ENCODE measurements around the gene PTPN14.

Gene PTPN14

DNA sequence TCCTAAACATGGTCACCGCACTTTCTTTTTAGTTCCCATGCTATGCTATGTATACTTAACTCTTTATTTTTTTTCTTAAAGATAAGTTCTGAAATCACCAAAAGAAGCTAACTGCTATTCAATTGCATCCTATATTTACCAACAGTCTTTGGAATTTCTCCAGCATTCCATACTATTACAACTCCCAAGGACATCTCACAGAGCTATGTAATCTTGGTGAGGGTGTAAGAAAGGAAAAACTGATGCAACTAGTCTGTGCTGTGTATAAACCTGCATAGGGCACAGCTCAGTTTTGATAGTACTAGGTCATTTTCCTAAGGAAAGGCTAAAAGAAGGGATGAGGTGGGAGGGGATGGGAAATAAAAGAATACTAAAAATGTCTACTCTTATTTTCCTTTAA lies 78.0 kb downstream of the PTPN14 start:
- Mint-ChIP-seq H3K27me3 (ENCODE audit: low read depth) (peaks cover 32% of the 10 kb centered on the region), H3K4me1 (ENCODE audit: low read depth) (no peaks in the 10 kb centered on the region)

DNA sequence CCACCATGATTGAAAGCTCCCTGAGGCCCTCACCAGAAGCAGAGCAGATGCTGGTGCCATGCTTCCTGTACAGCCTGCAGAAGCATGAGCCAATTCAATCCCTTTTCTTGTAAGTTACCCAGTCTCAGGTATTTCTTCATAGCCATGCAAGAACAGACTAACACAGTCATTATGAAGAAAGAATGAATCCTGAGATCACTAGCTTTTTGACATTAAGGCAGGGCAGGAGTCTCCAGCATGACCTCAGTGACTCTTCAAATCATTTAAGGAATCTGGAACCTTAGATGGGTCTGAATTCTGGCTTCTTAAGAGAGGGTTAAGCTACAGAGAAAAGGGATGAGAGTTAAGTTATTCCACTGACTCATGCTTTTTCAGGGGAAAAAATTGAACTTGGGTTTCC lies 79.0 kb downstream of the PTPN14 start:
- Mint-ChIP-seq H3K27me3 (ENCODE audit: low read depth) (peaks cover 28% of the 10 kb centered on the region), H3K9me3 (peaks cover 3% of the 10 kb centered on the region), H3K27ac (no peak overlapping the region), H3K4me3 (no peak overlapping the region), H3K4me1 (ENCODE audit: low read depth) (no peaks in the 10 kb centered on the region), H3K36me3 (ENCODE audit: low read depth) (no peaks in the 10 kb centered on the region)

More for the DNA sequence above, 78.0 kb downstream of the PTPN14 start:
- Mint-ChIP-seq H3K27ac (no peak overlapping the region), H3K36me3 (ENCODE audit: low read depth) (no peaks in the 10 kb centered on the region), H3K4me3 (no peak overlapping the region), H3K9me3 (peaks cover 3% of the 10 kb centered on the region)

DNA sequence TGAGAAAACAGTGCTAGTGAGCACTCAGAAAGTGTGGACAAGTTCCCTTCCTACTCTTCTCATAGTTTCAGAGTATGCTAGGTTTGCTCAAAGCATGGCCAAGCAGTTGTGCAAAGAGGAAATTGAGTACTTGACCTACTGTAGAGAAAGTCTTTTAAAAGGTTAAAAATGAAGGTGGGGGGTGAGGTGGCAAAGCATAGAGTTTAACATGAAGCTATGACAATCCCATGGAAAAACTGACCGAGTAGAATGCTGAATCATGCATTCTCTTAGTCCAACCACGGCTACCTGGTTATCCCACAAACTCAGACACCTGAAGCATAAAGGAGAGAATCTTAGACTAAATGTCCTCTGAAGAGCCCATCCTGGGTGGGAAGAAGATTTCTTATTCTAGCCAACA lies 79.9 kb downstream of the PTPN14 start:
- Mint-ChIP-seq H3K27ac (no peak overlapping the region), H3K4me1 (ENCODE audit: low read depth) (no peaks in the 10 kb centered on the region), H3K27me3 (ENCODE audit: low read depth) (peaks cover 30% of the 10 kb centered on the region), H3K9me3 (peaks cover 3% of the 10 kb centered on the region), H3K36me3 (ENCODE audit: low read depth) (no peaks in the 10 kb centered on the region), H3K4me3 (no peak overlapping the region)

DNA sequence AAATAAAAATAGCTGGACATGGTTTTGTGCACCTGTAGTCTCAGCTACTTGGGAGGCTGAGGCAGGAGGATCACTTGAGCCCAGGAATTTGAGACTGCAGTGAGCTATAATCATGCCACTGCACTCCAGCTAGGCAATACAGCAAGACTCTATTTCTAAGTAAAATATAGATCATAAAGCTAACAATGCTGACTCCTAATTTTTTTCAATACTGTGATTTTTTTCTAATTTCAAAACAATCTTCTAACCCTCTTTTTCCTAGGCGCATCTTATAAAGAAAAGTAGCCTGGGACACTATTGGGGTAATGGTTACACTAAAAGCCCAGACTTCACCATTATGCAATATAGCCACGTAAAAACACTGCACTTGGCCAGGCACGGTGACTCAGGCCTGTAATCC lies 81.3 kb downstream of the PTPN14 start:
- Mint-ChIP-seq H3K9me3 (peaks cover 3% of the 10 kb centered on the region), H3K36me3 (ENCODE audit: low read depth) (no peaks in the 10 kb centered on the region), H3K27ac (no peak overlapping the region)

DNA sequence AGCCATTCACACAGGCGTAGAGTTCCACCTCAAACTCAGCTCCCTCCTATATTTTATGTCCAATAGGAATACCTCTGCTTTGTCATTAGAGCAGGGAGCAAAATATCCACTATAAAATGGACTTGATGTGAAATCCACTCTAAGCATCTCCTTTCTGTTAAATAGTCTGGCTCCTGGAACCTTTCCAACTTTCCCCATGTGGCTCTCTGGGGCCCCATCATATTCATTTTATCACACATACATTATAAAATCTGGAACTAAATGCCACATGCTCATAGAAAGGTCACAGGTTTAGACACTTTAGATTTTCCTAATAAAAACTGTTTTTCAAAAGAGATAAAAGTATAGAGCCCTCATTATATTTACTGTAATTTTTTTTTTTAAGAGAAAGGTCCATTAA lies 82.1 kb downstream of the PTPN14 start:
- H3K9me3 Mint-ChIP-seq = peaks cover 3% of the 10 kb centered on the region
- H3K27me3 Mint-ChIP-seq (ENCODE audit: low read depth) = peaks cover 22% of the 10 kb centered on the region
- no peaks in the 10 kb centered on the region for H3K4me1 Mint-ChIP-seq (ENCODE audit: low read depth)
- no peaks in the 10 kb centered on the region for H3K36me3 Mint-ChIP-seq (ENCODE audit: low read depth)
- H3K4me3 Mint-ChIP-seq = no peak overlapping the region
- H3K27ac Mint-ChIP-seq = no peak overlapping the region

More for the DNA sequence above, 81.3 kb downstream of the PTPN14 start:
- Mint-ChIP-seq H3K27me3 (ENCODE audit: low read depth) (peaks cover 23% of the 10 kb centered on the region), H3K4me3 (no peak overlapping the region), H3K4me1 (ENCODE audit: low read depth) (no peaks in the 10 kb centered on the region)

DNA sequence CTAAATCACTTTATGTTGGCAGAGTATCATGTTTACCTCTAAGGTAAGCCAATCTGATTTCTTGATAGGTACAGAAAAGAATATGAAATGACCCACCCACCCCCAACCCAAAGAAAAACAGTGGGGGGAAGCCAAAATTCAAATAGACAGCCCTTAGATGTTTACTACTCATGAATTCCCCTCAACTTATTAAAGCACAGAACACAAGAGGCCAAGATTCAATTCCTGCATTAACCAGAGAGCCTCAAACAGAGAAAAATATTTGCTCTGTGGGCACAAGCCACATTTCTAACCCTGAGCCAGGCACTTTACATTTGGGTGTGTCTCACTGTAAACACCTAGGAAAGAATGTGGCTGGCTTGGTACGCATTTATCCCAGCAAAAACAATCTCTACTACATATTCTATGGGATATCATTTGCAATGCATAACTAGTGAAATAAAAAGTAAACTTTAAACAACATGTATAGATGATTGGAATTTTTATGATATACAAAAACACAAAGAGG lies 84.3 kb downstream of the PTPN14 start:
- Mint-ChIP-seq H3K4me3 (no peak overlapping the region), H3K27ac (no peak overlapping the region), H3K27me3 (ENCODE audit: low read depth) (peaks cover 7% of the 10 kb centered on the region), H3K9me3 (peaks cover under 1% of the 10 kb centered on the region), H3K4me1 (ENCODE audit: low read depth) (no peaks in the 10 kb centered on the region), H3K36me3 (ENCODE audit: low read depth) (no peaks in the 10 kb centered on the region)

DNA sequence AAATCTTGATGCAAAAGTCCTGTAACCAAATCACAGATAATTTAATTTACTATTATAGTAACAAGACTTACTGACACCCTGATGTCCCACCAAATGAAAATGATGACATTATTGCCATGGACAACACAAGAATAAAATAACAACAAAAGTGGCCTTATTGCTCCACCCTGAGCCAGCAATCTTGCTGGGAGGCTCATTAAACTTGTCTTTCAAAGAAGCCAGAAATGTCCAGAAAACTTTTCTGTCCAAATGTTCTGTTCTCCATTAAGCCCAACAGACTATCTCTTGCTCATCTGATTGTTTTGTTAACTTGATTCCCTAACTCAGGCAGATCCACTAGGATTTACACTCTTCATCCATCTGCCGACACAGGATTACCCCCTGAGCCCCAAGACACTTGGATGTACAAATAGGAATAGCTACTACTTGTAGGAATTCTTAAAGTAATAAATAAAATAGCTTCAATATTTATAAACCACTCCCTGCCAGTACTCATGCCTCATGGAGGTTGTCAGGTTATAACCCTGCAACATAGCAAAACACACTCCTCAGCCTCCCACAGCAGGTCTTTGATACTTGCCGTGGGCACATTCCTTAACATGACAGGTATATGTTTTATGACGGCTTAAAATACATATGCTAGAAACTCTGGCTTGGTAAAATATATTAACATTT lies 84.9 kb downstream of the PTPN14 start:
- Mint-ChIP-seq H3K4me1 (ENCODE audit: low read depth) (no peaks in the 10 kb centered on the region), H3K27me3 (ENCODE audit: low read depth) (peaks cover 5% of the 10 kb centered on the region), H3K4me3 (no peak overlapping the region), H3K27ac (no peak overlapping the region), H3K9me3 (no peaks in the 10 kb centered on the region), H3K36me3 (ENCODE audit: low read depth) (no peaks in the 10 kb centered on the region)

DNA sequence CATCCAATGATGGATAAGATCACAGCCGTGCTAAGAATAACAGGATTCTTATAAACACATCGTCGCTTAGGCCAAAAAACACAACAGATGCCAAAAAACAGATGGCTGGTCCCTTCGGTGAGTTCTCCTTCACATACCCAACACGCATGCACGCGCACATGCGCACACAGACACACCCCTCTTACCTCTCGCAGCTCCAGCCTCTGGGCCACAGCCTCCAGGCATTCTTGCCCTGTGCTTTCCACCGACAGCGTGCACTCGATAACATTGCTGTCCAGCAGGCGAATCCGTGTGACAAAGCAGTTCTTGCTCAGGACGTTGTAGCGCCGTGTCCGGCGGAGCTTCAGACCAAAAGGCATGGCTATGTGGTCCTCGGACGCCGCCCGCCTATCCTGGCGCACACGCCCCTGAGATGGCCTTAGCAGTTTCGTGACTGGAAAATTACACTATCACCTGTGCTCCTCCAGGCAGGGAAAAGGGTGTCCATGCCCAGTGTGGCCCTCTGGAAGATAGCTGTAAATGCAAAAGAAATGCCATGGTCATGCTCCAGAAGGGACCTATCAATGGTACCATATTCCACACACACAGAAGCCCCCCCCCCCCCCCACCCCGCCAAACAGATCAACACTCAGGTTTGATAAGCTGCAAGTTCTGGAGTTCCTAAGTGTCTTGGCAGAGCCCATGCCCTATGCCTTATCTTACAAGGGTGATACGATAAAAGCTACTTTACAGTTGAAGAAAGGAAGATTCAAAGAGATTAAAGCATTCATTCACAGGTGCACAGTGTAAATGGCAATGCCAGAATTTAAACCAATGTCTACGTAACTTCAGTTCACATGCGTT lies 86.7 kb downstream of the PTPN14 start:
- H3K9me3 Mint-ChIP-seq = no peaks in the 10 kb centered on the region
- peaks cover 5% of the 10 kb centered on the region for H3K27me3 Mint-ChIP-seq (ENCODE audit: low read depth)
- H3K4me3 Mint-ChIP-seq = no peak overlapping the region
- H3K36me3 Mint-ChIP-seq (ENCODE audit: low read depth) = no peaks in the 10 kb centered on the region
- no peaks in the 10 kb centered on the region for H3K4me1 Mint-ChIP-seq (ENCODE audit: low read depth)
- no peak overlapping the region for H3K27ac Mint-ChIP-seq

DNA sequence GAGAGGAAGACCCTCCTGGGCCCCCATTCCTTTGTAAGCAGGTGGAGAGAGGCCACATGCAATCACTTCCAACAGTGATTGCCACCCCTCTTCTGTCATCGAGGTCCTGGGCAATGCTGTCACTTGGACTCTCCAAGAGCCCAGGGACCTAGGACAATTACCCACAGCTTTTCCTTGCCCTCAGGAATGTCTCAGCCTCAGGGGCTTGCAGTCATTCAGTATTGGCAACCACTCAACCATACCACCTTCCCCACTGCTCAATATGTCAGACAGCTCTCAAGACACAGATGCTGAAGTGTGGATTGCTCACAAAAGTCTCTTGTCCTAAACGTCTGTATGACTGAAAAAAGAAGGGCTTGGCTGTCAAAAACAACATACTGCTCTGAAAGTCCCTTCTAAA lies 87.8 kb downstream of the PTPN14 start:
- Mint-ChIP-seq H3K4me3 (no peak overlapping the region), H3K27me3 (ENCODE audit: low read depth) (peaks cover 5% of the 10 kb centered on the region), H3K27ac (no peak overlapping the region), H3K4me1 (ENCODE audit: low read depth) (no peaks in the 10 kb centered on the region), H3K9me3 (no peaks in the 10 kb centered on the region), H3K36me3 (ENCODE audit: low read depth) (no peaks in the 10 kb centered on the region)

DNA sequence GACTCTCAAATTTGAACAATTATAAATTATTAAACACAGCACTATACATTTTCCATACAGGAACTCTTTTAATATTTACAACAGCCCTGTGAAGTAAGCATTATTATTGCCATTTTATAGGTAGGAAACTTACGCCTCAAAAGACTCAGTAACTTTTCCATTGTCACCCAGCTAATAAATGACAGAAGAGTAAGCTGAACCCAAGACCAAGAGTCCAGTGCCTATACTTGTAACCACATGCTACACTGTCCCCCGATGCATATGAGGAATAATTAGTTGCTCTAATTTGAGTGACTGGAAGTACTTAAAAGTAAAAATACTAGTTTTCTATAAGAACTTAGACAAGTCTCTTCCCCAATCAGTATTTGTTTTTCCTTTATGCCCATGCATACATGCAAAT lies 88.5 kb downstream of the PTPN14 start:
- H3K27ac Mint-ChIP-seq = no peak overlapping the region
- no peaks in the 10 kb centered on the region for H3K36me3 Mint-ChIP-seq (ENCODE audit: low read depth)
- H3K4me1 Mint-ChIP-seq (ENCODE audit: low read depth) = no peaks in the 10 kb centered on the region
- H3K9me3 Mint-ChIP-seq = no peaks in the 10 kb centered on the region
- H3K4me3 Mint-ChIP-seq = no peak overlapping the region
- peaks cover 5% of the 10 kb centered on the region for H3K27me3 Mint-ChIP-seq (ENCODE audit: low read depth)

DNA sequence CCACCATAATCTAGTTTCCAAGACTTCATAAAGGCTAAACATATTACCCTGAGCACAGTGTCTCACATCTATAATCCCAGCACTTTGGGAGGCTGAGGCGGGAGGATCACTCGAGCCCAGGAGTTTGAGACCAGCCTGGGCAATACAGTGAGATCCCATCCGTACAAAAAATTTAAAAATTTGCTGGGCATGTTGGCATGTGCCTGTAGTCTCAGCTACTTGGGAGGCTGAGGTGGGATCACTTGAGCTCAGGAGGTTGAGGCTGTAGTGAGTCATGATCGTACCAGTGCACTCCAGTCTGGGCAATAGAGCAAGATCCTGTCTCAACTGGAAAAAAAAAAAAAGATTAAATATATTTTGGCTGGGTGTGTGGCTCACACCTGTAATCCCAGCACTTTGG lies 90.1 kb downstream of the PTPN14 start:
- Mint-ChIP-seq H3K36me3 (ENCODE audit: low read depth) (no peaks in the 10 kb centered on the region), H3K27me3 (ENCODE audit: low read depth) (peaks cover under 1% of the 10 kb centered on the region), H3K4me1 (ENCODE audit: low read depth) (peaks cover 5% of the 10 kb centered on the region), H3K9me3 (no peaks in the 10 kb centered on the region), H3K27ac (no peak overlapping the region), H3K4me3 (no peak overlapping the region)

DNA sequence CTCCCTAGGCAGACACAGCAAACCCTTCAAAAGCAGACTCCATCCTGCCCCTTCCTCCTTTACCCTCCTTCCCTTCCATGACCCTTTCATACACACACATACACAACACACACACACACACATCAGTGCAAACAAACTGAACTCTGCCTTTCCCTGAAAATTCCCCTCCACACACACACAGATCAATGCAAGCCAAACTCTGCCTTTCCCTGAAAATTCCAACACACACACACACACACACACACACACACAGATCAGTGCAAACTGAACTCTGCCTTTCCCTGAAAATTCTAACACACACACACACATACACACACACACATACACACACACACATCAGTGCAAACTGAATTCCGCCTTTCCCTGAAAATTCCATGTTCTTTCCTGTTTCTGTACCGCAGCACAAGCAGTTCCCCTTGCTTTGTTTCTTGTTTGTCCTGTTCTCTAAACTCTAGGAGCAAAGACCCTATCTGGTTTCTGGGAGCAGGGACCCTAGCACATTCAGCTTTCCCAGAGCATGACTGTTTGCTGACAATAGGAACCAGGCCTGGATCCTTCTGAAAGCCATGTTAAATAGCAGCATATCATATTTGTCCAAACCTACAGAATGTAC lies 91.0 kb downstream of the PTPN14 start:
- H3K9me3 Mint-ChIP-seq = no peaks in the 10 kb centered on the region
- no peak overlapping the region for H3K4me3 Mint-ChIP-seq
- H3K27ac Mint-ChIP-seq = no peak overlapping the region
- H3K27me3 Mint-ChIP-seq (ENCODE audit: low read depth) = no peaks in the 10 kb centered on the region
- peaks cover 5% of the 10 kb centered on the region for H3K4me1 Mint-ChIP-seq (ENCODE audit: low read depth)
- no peaks in the 10 kb centered on the region for H3K36me3 Mint-ChIP-seq (ENCODE audit: low read depth)

DNA sequence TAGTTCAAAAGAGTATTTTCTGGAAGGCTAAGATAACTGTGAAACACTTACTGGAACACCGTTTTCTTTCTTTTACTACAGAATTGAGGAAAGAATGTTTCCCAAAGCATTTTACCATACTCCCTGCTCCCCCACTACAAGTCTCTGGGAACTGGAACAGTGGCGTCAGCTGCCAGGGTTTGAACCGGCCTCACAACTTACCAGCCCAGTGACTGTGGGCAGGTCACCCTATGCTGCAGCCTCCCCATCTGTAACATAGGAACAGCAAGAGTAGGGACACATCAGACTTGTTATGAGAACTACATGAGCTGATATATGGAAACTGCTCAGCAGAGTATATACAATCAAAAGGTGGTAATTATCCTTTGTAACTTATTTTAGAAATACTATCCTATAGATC lies 91.5 kb downstream of the PTPN14 start:
- Mint-ChIP-seq H3K4me3 (no peak overlapping the region), H3K27ac (no peak overlapping the region), H3K4me1 (ENCODE audit: low read depth) (peaks cover 10% of the 10 kb centered on the region), H3K36me3 (ENCODE audit: low read depth) (no peaks in the 10 kb centered on the region), H3K9me3 (no peaks in the 10 kb centered on the region), H3K27me3 (ENCODE audit: low read depth) (no peaks in the 10 kb centered on the region)

DNA sequence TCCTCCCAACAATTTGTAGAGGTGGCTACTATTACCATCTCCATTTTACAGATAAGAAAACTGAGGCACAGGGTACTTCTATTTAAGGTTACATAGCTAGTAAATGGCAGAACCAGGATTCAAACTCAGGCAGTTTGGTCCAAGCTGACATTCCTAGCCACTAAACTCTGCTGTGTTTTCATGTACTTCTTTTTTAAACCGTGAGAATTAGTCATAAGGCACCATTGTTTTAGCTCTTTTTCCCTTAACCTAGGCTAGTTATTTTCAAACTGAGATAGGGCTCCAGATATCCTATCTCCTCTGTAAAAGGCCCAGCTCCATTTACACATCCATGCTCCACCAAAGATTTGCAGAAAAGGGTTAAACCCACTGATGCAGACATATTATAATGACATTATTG lies 92.9 kb downstream of the PTPN14 start:
- H3K27me3 Mint-ChIP-seq (ENCODE audit: low read depth) = no peaks in the 10 kb centered on the region
- no peak overlapping the region for H3K27ac Mint-ChIP-seq
- no peaks in the 10 kb centered on the region for H3K9me3 Mint-ChIP-seq
- H3K36me3 Mint-ChIP-seq (ENCODE audit: low read depth) = no peaks in the 10 kb centered on the region
- no peak overlapping the region for H3K4me3 Mint-ChIP-seq
- H3K4me1 Mint-ChIP-seq (ENCODE audit: low read depth) = peaks cover 16% of the 10 kb centered on the region

Data from T-helper 1 cell treated with Interleukin-12 subunit alpha and Interleukin-12 subunit beta and Interleukin-4 antibody, amounts not matched to agents 30 μg/mL and 1 μg/mL, for 36 hours (primary cell).